Smooth muscle cell (in vitro differentiated cells): ENCODE data around the gene FHIT. TPM values are rescaled to one million over a fixed set of nuclear protein-coding genes. Genes with fewer than 3 reads are reported as not detected.
"Not testable (repeated sequence)": the region's sequence is repeated elsewhere in the genome, so short reads cannot be mapped to it uniquely, and the experiment has no call there.

ENCODE experiments used
- DNase-seq: peaks from one replicate; lab custom pipeline; 2025; ENCODE audit not compliant: unreplicated experiment; lab: John Stamatoyannopoulos, UW
- H2AFZ ChIP-seq: fragments of 200-600 bp; sonication (generic); 2 replicates; pipeline ENCODE4 v1.6.0; 2016; ENCODE audit warnings: antibody characterized with exemption, low read depth, mild to moderate bottlenecking
- H3F3A ChIP-seq: fragments of 200-600 bp; sonication (generic); 2 replicates; pipeline ENCODE4 v1.6.0; 2017; ENCODE audit warnings: antibody characterized with exemption, low read depth
- H3K27ac ChIP-seq: fragments of 200-600 bp; sonication (generic); 2 replicates; pipeline ENCODE4 v1.5.1; 2016; ENCODE audit warnings: low read depth, mild to moderate bottlenecking
- H3K27me3 ChIP-seq: fragments of 200-600 bp; sonication (generic); 2 replicates; pipeline ENCODE4 v1.6.1; 2016; ENCODE audit warnings: low read depth, mild to moderate bottlenecking
- H3K36me3 ChIP-seq: fragments of 200-600 bp; sonication (generic); 2 replicates; pipeline ENCODE4 v1.5.1; 2016; ENCODE audit warnings: low read depth
- H3K4me1 ChIP-seq: fragments of 200-600 bp; sonication (generic); 2 replicates; pipeline ENCODE4 v1.5.1; 2016; ENCODE audit warnings: low read depth
- H3K4me2 ChIP-seq: fragments of 200-600 bp; sonication (generic); 2 replicates; pipeline ENCODE4 v1.6.0; 2016; ENCODE audit warnings: mild to moderate bottlenecking
- H3K4me3 ChIP-seq: fragments of 200-600 bp; sonication (generic); 2 replicates; pipeline ENCODE4 v1.5.1; 2016; ENCODE audit warnings: mild to moderate bottlenecking
- H3K79me2 ChIP-seq: fragments of 200-600 bp; sonication (generic); 2 replicates; pipeline ENCODE4 v1.6.0; 2016; ENCODE audit warnings: low read depth, mild to moderate bottlenecking
- H3K9ac ChIP-seq: fragments of 200-600 bp; sonication (generic); 2 replicates; pipeline ENCODE4 v1.6.0; 2016; ENCODE audit warnings: low read depth
- H3K9me3 ChIP-seq: fragments of 200-600 bp; sonication (generic); replicated peaks from 2 replicates; pipeline ENCODE4 v1.5.1; 2016; ENCODE audit warnings: low read depth
- H4K20me1 ChIP-seq: fragments of 200-600 bp; sonication (generic); 2 replicates; pipeline ENCODE4 v1.6.0; 2016; ENCODE audit warnings: low read depth
- WGBS: methylation state at CpG from one replicate; pipeline ENCODE4 v1.1.7; 2016; ENCODE audit warnings: low lambda C conversion rate; 5-methylcytosine and 5-hydroxymethylcytosine counted together
- polyA plus RNA-seq: library from polyadenylated mRNA; unstranded; fragments of >200 nt; fragmentation: Nextera tagmentation; extraction: Ambion mirVana; gene quantifications from 2 replicates; pipeline ENCODE4 v1.2.1, GENCODE V29; 2016
- total RNA-seq: library from RNA; depleted of rRNA; stranded (reverse); fragments of >200 nt; gene quantifications from 2 replicates; pipeline ENCODE4 v1.2.3, GENCODE V29; 2014
- TF ChIP-seq, protein P1 (sequence below): fragments of 200-600 bp; sonication (generic); IDR thresholded peaks from 2 replicates; pipeline ENCODE4 v1.5.1; 2017; ENCODE audit warnings: borderline replicate concordance, mild to moderate bottlenecking, antibody characterized with exemption; ENCODE audit not compliant: insufficient read depth, poor library complexity, severe bottlenecking

The FHIT gene
- total and polyA plus RNA-seq, 2 experiments from 2014 or later = 5.9 to 6.7 TPM

DNA sequence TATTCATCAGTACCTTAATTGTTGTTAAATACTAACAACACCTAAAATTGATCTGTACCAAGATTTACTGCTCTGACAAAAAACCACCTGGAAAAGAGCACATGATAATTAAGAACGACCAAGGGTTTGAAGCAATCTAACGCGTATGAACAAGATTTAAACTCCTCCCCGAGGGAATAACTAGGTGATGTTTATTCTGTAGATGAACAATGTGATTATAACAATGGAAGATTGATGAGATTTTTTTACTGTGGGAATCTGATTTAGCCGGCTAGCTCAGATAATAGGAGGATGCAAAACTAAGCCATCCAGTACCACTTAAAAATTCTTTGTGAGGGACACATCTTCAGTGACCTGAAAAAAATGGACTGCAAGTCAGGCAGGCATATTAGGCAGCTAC, 222.1 kb downstream of the FHIT start:
- no peak overlapping the region for H3K4me2 ChIP-seq
- no peak for DNase-seq
- H3K27ac ChIP-seq = no peak overlapping the region
- H3K9ac ChIP-seq = no peak overlapping the region
- TF ChIP-seq, protein P1, sequence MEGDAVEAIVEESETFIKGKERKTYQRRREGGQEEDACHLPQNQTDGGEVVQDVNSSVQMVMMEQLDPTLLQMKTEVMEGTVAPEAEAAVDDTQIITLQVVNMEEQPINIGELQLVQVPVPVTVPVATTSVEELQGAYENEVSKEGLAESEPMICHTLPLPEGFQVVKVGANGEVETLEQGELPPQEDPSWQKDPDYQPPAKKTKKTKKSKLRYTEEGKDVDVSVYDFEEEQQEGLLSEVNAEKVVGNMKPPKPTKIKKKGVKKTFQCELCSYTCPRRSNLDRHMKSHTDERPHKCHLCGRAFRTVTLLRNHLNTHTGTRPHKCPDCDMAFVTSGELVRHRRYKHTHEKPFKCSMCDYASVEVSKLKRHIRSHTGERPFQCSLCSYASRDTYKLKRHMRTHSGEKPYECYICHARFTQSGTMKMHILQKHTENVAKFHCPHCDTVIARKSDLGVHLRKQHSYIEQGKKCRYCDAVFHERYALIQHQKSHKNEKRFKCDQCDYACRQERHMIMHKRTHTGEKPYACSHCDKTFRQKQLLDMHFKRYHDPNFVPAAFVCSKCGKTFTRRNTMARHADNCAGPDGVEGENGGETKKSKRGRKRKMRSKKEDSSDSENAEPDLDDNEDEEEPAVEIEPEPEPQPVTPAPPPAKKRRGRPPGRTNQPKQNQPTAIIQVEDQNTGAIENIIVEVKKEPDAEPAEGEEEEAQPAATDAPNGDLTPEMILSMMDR = no peak
- H3F3A ChIP-seq = no peaks in the 10 kb centered on the region
- WGBS = 81% methylated on average over 5 of the region's 5 CpGs
- H2AFZ ChIP-seq = no peak overlapping the region
- peaks cover 2% of the 10 kb centered on the region for H3K4me1 ChIP-seq
- H4K20me1 ChIP-seq = no peaks in the 10 kb centered on the region
- no peaks in the 10 kb centered on the region for H3K9me3 ChIP-seq
- no peaks in the 10 kb centered on the region for H3K36me3 ChIP-seq
- H3K4me3 ChIP-seq = no peak overlapping the region
- H3K27me3 ChIP-seq = no peaks in the 10 kb centered on the region
- H3K79me2 ChIP-seq = no peaks in the 10 kb centered on the region

DNA sequence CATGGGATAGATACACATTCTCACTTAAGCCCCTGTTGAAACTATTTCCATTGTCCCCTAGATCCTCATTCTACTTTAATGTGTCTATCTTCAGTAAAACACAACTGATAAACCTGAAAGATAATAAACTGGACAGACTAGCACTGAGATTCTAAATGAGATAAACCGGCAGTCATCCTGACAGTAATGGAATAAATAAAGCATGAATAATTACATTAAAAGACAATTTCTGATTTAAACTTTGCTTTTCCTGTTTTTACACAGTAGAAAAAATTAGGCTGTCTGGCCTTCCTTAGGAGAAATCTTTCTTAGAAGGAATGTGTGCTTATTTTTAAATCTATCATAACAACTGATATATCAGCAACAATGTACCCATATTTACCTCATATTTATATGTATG, 232.4 kb downstream of the FHIT start:
- Histone ChIP-seq H3F3A (no peaks in the 10 kb centered on the region), H4K20me1 (no peaks in the 10 kb centered on the region), H2AFZ (no peak overlapping the region), H3K9ac (no peak overlapping the region), H3K27ac (no peak overlapping the region), H3K79me2 (no peaks in the 10 kb centered on the region), H3K4me2 (no peak overlapping the region), H3K4me3 (no peak overlapping the region), H3K9me3 (no peaks in the 10 kb centered on the region), H3K27me3 (no peaks in the 10 kb centered on the region), H3K36me3 (no peaks in the 10 kb centered on the region), H3K4me1 (no peaks in the 10 kb centered on the region)
- TF ChIP-seq, protein P1 = no peak
- DNase-seq = no peak
- WGBS = 62% methylated on average over 1 of the region's 1 CpG

DNA sequence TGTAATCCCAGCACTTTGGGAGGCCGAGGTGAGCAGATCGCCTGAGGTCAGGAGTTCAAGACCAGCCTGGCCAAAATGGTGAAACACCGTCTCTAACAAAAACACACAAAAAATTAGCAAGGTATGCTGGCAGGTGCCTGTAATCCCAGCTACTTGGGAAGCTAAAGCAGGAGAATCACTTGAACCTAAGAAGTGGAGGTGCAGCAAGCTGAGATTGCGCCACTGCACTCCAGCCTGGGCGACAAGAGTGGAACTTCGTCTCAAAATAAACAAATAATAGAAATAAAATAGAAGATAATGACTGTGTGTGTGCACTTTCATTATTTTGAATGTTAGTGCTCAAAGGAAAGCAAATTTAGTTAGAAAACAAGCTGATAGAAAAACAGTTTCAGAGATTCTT, 234.2 kb downstream of the FHIT start:
- not testable (repeated sequence) for H3K27me3 ChIP-seq, H3K27ac ChIP-seq, H2AFZ ChIP-seq, DNase-seq, H4K20me1 ChIP-seq, H3K4me3 ChIP-seq, H3K4me2 ChIP-seq, H3K4me1 ChIP-seq, H3K36me3 ChIP-seq, H3K79me2 ChIP-seq, H3K9me3 ChIP-seq, H3F3A ChIP-seq, H3K9ac ChIP-seq
- WGBS = 93% methylated on average over 6 of the region's 6 CpGs

DNA sequence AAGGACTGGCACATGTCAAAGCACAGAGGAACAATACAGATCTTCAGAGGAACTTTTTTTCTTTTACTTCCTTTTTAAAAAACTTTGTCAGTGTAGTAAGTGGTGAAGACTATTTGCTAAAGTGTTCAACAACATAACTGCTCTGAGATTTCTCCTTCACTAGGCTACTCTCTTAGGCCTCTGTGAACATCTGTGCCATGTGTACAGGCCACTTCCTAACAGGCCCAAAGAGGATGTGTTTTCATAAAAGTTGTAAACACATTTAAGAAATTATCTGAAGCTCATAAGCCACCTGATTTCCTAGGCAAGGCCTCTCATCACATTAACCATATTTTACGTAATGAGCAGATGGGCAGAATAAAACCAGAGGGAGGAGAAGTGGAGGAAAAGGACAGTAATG, 235.4 kb downstream of the FHIT start:
- no peak overlapping the region for H3K4me3 ChIP-seq
- 79% methylated on average over 1 of the region's 1 CpG for WGBS

More for the DNA sequence above, 235.4 kb downstream of the FHIT start:
- Histone ChIP-seq H3K9ac (no peak overlapping the region), H3K27ac (no peak overlapping the region), H3K4me2 (peak overlapping the region; percentile 24), H2AFZ (no peak overlapping the region), H3K79me2 (no peaks in the 10 kb centered on the region), H3K4me1 (no peaks in the 10 kb centered on the region), H3K27me3 (no peaks in the 10 kb centered on the region), H3K9me3 (no peaks in the 10 kb centered on the region), H3F3A (no peaks in the 10 kb centered on the region), H4K20me1 (no peaks in the 10 kb centered on the region), H3K36me3 (no peaks in the 10 kb centered on the region)
- no peak for DNase-seq
- TF ChIP-seq, protein P1 = no peak
